ENCODE data around the gene ERC2.

DNA sequence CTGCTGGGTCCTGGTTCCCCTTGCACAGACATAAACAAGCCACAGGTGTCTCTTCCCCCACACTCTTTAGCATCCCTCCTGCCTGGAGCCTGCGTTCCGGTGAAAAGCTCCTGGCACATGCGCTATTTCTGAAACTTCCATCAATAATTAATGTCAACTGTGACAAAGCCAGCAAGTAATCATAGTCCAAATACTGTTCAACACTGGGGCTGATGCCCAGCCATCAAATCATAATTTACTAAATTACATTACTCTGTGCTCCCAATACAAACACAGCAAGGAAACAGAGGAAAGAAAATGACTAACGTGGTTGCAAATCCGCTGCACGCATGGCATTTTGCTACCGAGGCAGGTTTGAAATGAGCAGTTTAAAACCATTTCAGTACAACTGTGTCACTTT lies 294.7 kb downstream of the ERC2 start:
- TF ChIP-seq, protein P1, sequence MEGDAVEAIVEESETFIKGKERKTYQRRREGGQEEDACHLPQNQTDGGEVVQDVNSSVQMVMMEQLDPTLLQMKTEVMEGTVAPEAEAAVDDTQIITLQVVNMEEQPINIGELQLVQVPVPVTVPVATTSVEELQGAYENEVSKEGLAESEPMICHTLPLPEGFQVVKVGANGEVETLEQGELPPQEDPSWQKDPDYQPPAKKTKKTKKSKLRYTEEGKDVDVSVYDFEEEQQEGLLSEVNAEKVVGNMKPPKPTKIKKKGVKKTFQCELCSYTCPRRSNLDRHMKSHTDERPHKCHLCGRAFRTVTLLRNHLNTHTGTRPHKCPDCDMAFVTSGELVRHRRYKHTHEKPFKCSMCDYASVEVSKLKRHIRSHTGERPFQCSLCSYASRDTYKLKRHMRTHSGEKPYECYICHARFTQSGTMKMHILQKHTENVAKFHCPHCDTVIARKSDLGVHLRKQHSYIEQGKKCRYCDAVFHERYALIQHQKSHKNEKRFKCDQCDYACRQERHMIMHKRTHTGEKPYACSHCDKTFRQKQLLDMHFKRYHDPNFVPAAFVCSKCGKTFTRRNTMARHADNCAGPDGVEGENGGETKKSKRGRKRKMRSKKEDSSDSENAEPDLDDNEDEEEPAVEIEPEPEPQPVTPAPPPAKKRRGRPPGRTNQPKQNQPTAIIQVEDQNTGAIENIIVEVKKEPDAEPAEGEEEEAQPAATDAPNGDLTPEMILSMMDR (IDR thresholded peaks at IDR 0.05) = no peak
- no peak for TF ChIP-seq RAD21 (conservative IDR thresholded peaks at IDR 0.05 in 1 of 2, IDR thresholded peaks at IDR 0.05 in 1 of 2)
- TF ChIP-seq MAX (IDR thresholded peaks at IDR 0.05) = no peak
- no peak for TF ChIP-seq JUNB (IDR thresholded peaks at IDR 0.05)
- no peak for TF ChIP-seq RCOR1 (IDR thresholded peaks at IDR 0.05; ENCODE audit: low read depth, low read length)
- no peak for TF ChIP-seq ZNF302 (CRISPR knock-in tag; IDR thresholded peaks at IDR 0.05)
- TF ChIP-seq POLR2A (IDR thresholded peaks at IDR 0.05; ENCODE audit: low read length) = no peak
- TF ChIP-seq KDM1A (IDR thresholded peaks at IDR 0.05; ENCODE audit: low read depth) = no peak
- no peak for TF ChIP-seq RNF2 (IDR thresholded peaks at IDR 0.05; ENCODE audit: borderline replicate concordance, low read depth)
- no peak for TF ChIP-seq USF2 (IDR thresholded peaks at IDR 0.05)
